GM12801 (cell line): ENCODE data around the gene PACRG.

ENCODE experiments used
- TF ChIP-seq, protein P1 (sequence below): IDR thresholded peaks from one replicate; pipeline ENCODE4 v1.5.1; 2011; ENCODE audit warnings: control low read depth; ENCODE audit not compliant: insufficient read length; ENCODE audit errors: extremely low read depth

PACRG gene

DNA sequence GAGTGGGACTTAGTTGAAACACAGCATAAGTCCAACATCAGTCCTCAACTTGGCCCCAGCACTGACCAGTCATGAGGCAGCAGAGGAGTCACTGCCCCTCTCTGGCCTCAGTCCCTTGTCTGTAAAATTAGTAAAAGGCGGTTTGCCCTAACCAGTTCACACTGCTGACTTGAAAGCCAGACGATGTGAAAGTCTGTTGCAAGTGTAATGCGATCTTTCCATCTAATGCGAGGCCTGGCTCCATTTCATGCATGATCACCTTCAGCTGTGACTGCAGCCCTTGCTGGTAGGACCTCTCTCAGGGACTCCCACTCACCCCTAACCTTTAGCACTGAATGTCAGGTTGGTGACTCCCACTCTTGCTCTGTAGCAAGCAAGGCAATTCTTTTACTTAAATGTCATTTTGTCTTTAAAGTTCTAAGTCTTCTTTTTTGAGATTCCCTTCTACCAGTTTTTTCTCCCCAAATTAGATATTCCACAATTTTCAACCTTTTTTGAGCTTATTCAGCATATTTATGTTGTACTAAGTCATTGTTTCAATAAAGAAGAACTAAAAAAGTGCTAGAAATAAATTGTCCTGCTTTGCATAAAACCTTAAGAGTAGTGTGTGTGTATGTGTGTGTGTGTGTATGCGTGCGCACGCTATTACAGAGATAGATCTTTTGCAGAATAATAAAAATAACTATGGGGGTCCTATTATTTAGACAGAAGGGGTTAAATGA lies 245.5 kb downstream of the PACRG start:
- TF ChIP-seq, protein P1, sequence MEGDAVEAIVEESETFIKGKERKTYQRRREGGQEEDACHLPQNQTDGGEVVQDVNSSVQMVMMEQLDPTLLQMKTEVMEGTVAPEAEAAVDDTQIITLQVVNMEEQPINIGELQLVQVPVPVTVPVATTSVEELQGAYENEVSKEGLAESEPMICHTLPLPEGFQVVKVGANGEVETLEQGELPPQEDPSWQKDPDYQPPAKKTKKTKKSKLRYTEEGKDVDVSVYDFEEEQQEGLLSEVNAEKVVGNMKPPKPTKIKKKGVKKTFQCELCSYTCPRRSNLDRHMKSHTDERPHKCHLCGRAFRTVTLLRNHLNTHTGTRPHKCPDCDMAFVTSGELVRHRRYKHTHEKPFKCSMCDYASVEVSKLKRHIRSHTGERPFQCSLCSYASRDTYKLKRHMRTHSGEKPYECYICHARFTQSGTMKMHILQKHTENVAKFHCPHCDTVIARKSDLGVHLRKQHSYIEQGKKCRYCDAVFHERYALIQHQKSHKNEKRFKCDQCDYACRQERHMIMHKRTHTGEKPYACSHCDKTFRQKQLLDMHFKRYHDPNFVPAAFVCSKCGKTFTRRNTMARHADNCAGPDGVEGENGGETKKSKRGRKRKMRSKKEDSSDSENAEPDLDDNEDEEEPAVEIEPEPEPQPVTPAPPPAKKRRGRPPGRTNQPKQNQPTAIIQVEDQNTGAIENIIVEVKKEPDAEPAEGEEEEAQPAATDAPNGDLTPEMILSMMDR: no peak

DNA sequence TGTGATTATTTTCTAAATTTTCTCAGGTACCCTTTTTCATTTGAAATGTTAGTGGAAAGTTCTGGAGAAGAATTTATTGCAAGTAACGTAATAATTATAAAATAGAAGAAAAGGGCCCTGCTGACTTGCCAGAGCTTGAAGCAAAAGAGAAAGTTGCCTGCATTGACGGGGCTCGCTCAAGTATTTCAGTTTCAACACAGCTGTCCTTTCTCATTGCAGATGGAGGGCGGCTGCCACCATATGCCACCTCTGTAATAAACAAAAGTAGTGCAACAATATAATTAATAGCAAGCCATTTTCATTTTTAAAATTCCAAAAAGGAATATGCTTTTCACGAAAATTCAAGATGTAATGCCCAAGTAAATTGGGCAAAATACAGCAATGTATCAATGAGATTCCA lies 246.2 kb downstream of the PACRG start:
- TF ChIP-seq, protein P1: no peak

DNA sequence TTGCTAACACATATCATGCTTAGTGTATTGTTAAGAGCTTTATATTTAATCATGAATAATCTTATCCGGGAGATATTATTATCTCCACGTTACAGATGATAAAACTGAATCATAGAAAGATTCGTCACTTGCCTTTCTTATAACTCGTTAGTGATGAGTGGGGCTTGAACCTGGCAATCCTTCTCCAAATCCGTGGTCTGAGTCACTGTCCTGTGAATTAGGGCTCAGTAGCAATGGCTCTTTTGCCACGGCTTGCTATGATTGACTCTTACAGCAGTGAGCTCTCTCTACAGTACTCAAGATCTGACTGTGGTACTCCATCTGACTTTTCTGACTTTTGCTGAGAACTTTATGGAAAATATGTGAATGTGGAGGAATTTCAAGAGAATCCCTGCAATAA lies 246.9 kb downstream of the PACRG start:
- TF ChIP-seq, protein P1: no peak

DNA sequence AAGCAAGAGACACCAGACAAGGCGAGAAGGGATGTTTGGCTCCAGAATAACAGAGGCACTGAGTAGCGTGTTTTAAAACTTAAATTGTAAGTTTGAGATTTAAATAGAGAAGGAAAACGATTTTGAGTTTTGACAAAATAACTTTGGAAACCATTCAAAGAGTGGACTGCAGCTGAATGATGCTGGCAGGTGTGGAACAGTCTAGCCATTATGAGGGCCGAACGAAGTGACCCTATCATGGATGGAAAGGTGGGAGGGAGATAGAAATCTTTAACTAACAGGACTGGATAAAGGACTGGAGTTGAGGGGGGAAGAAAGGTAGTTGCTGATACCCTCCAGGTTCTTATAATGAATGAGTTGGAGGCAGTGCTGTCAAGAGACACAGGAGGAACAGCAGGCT lies 248.4 kb downstream of the PACRG start:
- TF ChIP-seq, protein P1: no peak

DNA sequence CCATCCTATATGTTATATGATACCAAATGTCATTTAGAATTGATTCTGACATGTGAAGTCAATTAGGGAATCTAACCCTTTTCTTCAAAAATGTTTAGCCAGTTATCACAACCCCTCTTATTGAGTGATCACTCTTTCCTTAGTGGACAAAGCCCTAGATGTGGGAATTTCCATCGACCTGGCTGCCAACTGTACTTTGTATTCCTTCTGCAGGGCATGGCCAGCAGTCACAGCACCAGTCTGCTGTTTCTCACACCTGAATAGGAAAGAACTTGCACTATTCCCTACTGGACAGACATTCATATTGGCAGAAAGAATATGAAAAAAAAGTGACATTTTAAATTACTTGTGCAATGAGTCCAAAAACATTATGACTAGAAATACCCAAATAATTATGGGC lies 271.0 kb downstream of the PACRG start:
- TF ChIP-seq, protein P1: no peak

DNA sequence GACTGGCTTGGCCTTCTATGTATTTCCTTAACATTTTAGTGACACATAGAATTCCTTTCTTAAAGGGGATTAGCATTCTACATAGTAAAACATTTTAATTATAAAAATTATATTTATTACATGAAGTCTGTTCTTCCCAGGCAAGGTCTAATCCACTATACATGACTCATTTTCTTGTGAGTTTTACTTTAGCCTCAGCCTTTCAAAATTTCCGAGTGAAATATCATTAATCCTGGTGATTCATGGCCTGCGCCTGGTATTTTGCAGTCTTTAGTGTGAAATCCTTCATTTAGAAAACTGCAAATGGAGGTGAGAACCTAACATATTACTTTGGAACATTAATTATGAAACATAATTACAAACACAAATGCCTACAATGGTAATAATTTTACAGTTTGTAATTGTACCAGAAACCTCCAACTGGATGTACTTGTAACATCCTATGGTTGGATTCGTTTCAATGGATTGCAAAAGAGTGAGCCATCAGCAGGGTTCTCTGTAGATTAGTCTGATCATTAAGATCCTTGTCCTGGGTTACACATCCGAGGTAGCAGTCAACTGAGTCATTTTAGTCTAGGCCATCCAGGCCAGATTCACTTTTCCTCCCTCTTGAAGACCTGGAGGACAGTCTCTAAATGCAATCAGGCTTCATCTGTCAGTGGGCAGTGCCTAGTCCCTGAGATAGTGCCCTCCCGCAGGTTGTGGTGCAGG lies 272.0 kb downstream of the PACRG start:
- TF ChIP-seq, protein P1: no peak

DNA sequence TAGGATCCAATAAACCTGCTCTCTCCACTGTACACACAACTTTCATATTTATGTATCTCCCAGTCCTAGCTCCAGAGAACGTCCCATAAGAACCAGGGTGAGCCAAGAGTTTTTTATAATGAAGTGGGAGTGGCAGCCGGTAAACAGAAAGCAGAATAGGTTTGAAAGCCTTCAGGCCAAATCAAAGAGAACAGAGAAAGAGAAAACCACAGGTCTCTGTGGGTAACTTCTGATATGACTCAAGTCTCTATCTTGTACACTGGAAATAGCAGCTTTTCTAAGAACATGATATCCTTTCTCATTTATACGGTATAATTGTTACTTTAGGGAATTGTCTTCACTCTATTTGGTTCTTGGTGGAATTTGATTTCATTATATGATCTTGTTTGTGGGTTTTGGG lies 273.6 kb downstream of the PACRG start:
- TF ChIP-seq, protein P1: no peak
